Measurements from ENCODE around the gene MED16. TPM values are rescaled to one million over a fixed set of nuclear protein-coding genes. Genes with fewer than 3 reads are reported as not detected.

Gene MED16
- total RNA-seq, 1 donor from 2014 or later = 41.4 TPM

- Histone ChIP-seq H3K9me3 (ENCODE audit: insufficient read depth, low read depth, low read length) (no peaks in the 10 kb centered on the region), H3K4me3 (ENCODE audit: insufficient read depth, low read depth, low read length) (no peak overlapping the region), H3K79me2 (ENCODE audit: insufficient read depth, low read length) (peaks cover 82% of the 10 kb centered on the region), H3K27me3 (ENCODE audit: insufficient read depth, low read length) (no peaks in the 10 kb centered on the region), H3K4me2 (ENCODE audit: low read length) (no peak overlapping the region), H2AFZ (ENCODE audit: low read depth, low read length) (no peak overlapping the region), H3K27ac (ENCODE audit: low read depth, low read length) (no peak overlapping the region), H3K4me1 (ENCODE audit: insufficient read depth, low read length) (peaks cover 21% of the 10 kb centered on the region), H4K20me1 (ENCODE audit: insufficient read depth, low read length) (peaks cover 70% of the 10 kb centered on the region), H3K9ac (ENCODE audit: low read length) (no peak overlapping the region), H3K36me3 (ENCODE audit: insufficient read depth, low read length) (peaks cover 2% of the 10 kb centered on the region)
- no peak for DNase-seq (ENCODE audit: low read depth)
- no peak overlapping the region for H3K4me3 Mint-ChIP-seq (ENCODE audit: unreplicated experiment)
- no peak for TF ChIP-seq EZH2 (IDR thresholded peaks at IDR 0.05; ENCODE audit: insufficient read depth, low read length)
- TF ChIP-seq CTCF (IDR thresholded peaks at IDR 0.05; ENCODE audit: insufficient read depth, low read depth, low read length) = no peak
- H3K9me3 Mint-ChIP-seq (ENCODE audit: unreplicated experiment) = no peaks in the 10 kb centered on the region
- H3K4me1 Mint-ChIP-seq (ENCODE audit: low read depth, unreplicated experiment) = peaks cover 7% of the 10 kb centered on the region
- no peak overlapping the region for H3K27ac Mint-ChIP-seq (ENCODE audit: unreplicated experiment)
- no peaks in the 10 kb centered on the region for H3K27me3 Mint-ChIP-seq (ENCODE audit: low read depth, unreplicated experiment)
- peaks cover 26% of the 10 kb centered on the region for H3K36me3 Mint-ChIP-seq (ENCODE audit: low read depth, unreplicated experiment)
- no peak for FAIRE-seq
Observed at GRCh38 chr19:939922-940321, 46.9 kb upstream of the MED16 start.

GRCh38 chr19:939439-939838 is 46.5 kb upstream of the MED16 start:
- Histone ChIP-seq H3K4me2 (ENCODE audit: low read length) (no peak overlapping the region), H3K36me3 (ENCODE audit: insufficient read depth, low read length) (peaks cover 2% of the 10 kb centered on the region), H2AFZ (ENCODE audit: low read depth, low read length) (no peak overlapping the region), H3K9me3 (ENCODE audit: insufficient read depth, low read depth, low read length) (no peaks in the 10 kb centered on the region), H4K20me1 (ENCODE audit: insufficient read depth, low read length) (peaks cover 65% of the 10 kb centered on the region), H3K4me1 (ENCODE audit: insufficient read depth, low read length) (peaks cover 26% of the 10 kb centered on the region), H3K9ac (ENCODE audit: low read length) (no peak overlapping the region), H3K79me2 (ENCODE audit: insufficient read depth, low read length) (peaks cover 82% of the 10 kb centered on the region), H3K27ac (ENCODE audit: low read depth, low read length) (no peak overlapping the region), H3K27me3 (ENCODE audit: insufficient read depth, low read length) (no peaks in the 10 kb centered on the region), H3K4me3 (ENCODE audit: insufficient read depth, low read depth, low read length) (no peak overlapping the region)
- Mint-ChIP-seq H3K36me3 (ENCODE audit: low read depth, unreplicated experiment) (peaks cover 26% of the 10 kb centered on the region), H3K27me3 (ENCODE audit: low read depth, unreplicated experiment) (no peaks in the 10 kb centered on the region), H3K27ac (ENCODE audit: unreplicated experiment) (peak overlapping the region; percentile 69), H3K9me3 (ENCODE audit: unreplicated experiment) (no peaks in the 10 kb centered on the region), H3K4me1 (ENCODE audit: low read depth, unreplicated experiment) (peaks cover 7% of the 10 kb centered on the region), H3K4me3 (ENCODE audit: unreplicated experiment) (no peak overlapping the region)
- no peak for DNase-seq (ENCODE audit: low read depth)
- FAIRE-seq = no peak
- no peak for TF ChIP-seq EZH2 (IDR thresholded peaks at IDR 0.05; ENCODE audit: insufficient read depth, low read length)

DNA sequence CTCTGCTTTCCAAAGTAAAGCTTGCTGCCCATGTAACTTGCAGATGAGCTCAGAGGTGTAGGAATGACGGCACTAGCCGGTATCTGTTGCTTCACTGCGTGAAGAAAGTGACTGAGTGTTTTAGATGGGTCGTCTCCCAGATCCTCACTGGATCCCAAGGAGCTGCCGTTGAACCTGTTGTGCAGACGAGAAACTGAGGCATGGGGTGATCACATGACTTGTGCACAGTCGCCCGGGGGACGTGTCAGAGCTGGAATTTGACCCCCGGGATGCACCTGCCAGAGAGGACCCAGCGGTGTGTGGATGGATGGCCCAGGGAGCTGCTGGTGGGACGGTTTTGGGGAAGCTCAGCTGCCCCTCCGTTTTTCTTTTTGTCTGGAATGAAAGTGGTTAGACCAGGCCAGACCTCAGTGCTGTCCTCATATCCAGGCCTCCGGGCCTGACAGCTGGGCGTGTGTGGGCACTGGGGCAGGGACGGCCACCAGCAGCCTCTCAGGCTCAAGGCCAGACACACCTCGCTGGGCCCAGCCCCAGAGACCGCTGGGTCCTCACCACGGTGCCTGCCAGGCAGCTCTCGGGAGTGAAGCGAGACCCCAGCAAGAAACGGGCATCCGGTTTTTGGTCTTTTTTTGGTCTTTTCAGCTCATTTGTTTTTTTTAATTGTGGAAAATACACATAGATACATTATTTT is 45.4 kb upstream of the MED16 start:
- Mint-ChIP-seq H3K27ac (ENCODE audit: unreplicated experiment) (no peak overlapping the region), H3K9me3 (ENCODE audit: unreplicated experiment) (no peaks in the 10 kb centered on the region)

More for the DNA sequence above, 45.4 kb upstream of the MED16 start:
- DNase-seq (ENCODE audit: low read depth) = no peak
- Histone ChIP-seq H3K4me2 (ENCODE audit: low read length) (no peak overlapping the region), H3K27ac (ENCODE audit: low read depth, low read length) (no peak overlapping the region), H3K36me3 (ENCODE audit: insufficient read depth, low read length) (peaks cover 2% of the 10 kb centered on the region), H3K4me1 (ENCODE audit: insufficient read depth, low read length) (peaks cover 36% of the 10 kb centered on the region), H3K9ac (ENCODE audit: low read length) (no peak overlapping the region), H3K79me2 (ENCODE audit: insufficient read depth, low read length) (peaks cover 79% of the 10 kb centered on the region), H4K20me1 (ENCODE audit: insufficient read depth, low read length) (peaks cover 54% of the 10 kb centered on the region), H3K27me3 (ENCODE audit: insufficient read depth, low read length) (no peaks in the 10 kb centered on the region), H3K4me3 (ENCODE audit: insufficient read depth, low read depth, low read length) (no peak overlapping the region), H3K9me3 (ENCODE audit: insufficient read depth, low read depth, low read length) (no peaks in the 10 kb centered on the region), H2AFZ (ENCODE audit: low read depth, low read length) (no peak overlapping the region)
- Mint-ChIP-seq H3K4me1 (ENCODE audit: low read depth, unreplicated experiment) (peaks cover 9% of the 10 kb centered on the region), H3K4me3 (ENCODE audit: unreplicated experiment) (no peak overlapping the region), H3K27me3 (ENCODE audit: low read depth, unreplicated experiment) (no peaks in the 10 kb centered on the region), H3K36me3 (ENCODE audit: low read depth, unreplicated experiment) (peaks cover 23% of the 10 kb centered on the region)
- FAIRE-seq = no peak
- TF ChIP-seq EZH2 (IDR thresholded peaks at IDR 0.05; ENCODE audit: insufficient read depth, low read length) (no peak), CTCF (IDR thresholded peaks at IDR 0.05; ENCODE audit: insufficient read depth, low read depth, low read length) (no peak)

All from astrocyte (in vitro differentiated cells and primary cell).